AG04449 (cell line): ENCODE measurements around the gene ADAMTS17.

Experiments used
- CTCF ChIA-PET: fragments of 350-600 bp; formaldehyde crosslinking; extraction: SDS; loops from one replicate; lab custom pipeline; 2021; ENCODE audit warnings: antibody characterized with exemption; lab: Yijun Ruan, JAX
- POLR2A ChIA-PET: fragments of 400-600, 350-600 bp; formaldehyde crosslinking; extraction: SDS; loops from one replicate; lab custom pipeline; 2020; ENCODE audit warnings: antibody characterized with exemption, inconsistent platforms; lab: Yijun Ruan, JAX
- DNase-seq: peaks from one replicate; pipeline ENCODE4 v3.0.0-alpha.2; 2010; ENCODE audit warnings: low read depth, low spot score
- H3K4me3 ChIP-seq: 2 replicates; pipeline ENCODE4 v1.5.1; 2011; ENCODE audit warnings: low read depth, mild to moderate bottlenecking, control low read depth, low read length
- TF ChIP-seq, protein P1 (sequence below): IDR thresholded peaks from one replicate; pipeline ENCODE4 v1.5.1; 2011; ENCODE audit warnings: mild to moderate bottlenecking, moderate library complexity, low read length, control low read depth, inconsistent platforms; ENCODE audit not compliant: insufficient read depth; ENCODE audit errors: missing control alignments

Gene ADAMTS17

DNA sequence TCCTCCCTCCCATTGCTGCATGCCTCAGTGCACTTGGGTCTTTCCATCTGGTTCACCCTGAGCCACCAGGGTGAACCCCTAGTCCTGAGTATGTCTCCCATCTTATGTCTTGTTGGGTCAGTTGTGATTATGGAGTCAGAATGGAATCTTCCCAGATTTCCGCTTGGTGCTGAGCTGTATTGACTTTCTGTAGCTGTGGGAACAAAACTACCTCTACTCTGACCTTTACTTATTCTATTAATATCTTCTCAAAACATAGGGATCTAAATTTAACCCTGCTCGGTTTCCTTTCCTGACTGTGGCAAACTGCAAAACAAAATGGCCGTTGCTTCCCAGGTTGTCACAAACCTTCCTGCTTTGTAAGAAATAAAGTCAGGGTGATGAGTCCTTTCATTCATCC lies 312.7 kb downstream of the ADAMTS17 start:
- ChIA-PET CTCF (no interaction called here), POLR2A (no interaction called here)
- DNase-seq, result no peak
- H3K4me3 ChIP-seq, result no peak overlapping the region
- TF ChIP-seq, protein P1, sequence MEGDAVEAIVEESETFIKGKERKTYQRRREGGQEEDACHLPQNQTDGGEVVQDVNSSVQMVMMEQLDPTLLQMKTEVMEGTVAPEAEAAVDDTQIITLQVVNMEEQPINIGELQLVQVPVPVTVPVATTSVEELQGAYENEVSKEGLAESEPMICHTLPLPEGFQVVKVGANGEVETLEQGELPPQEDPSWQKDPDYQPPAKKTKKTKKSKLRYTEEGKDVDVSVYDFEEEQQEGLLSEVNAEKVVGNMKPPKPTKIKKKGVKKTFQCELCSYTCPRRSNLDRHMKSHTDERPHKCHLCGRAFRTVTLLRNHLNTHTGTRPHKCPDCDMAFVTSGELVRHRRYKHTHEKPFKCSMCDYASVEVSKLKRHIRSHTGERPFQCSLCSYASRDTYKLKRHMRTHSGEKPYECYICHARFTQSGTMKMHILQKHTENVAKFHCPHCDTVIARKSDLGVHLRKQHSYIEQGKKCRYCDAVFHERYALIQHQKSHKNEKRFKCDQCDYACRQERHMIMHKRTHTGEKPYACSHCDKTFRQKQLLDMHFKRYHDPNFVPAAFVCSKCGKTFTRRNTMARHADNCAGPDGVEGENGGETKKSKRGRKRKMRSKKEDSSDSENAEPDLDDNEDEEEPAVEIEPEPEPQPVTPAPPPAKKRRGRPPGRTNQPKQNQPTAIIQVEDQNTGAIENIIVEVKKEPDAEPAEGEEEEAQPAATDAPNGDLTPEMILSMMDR, result no peak

DNA sequence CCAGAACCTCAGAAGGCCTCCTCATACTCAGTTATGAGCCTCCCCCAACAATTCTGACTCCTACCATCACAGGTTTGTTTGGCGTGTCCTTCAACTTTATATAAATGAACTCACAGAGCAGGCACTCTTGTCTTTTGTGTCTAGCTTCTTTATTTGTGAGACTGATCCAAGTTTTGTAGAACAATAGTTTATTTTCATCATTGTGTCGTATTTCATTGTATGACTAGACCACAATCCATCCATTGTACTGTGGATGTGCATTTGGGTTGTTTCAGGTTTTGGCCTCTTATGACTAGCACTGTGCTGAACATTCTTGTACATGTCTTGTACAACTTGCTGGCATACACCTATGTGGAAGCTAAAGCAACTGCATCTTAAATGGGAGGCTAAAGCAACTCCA lies 315.7 kb downstream of the ADAMTS17 start:
- no peak for DNase-seq
- no peak overlapping the region for H3K4me3 ChIP-seq
- ChIA-PET POLR2A (no interaction called here), CTCF (no interaction called here)
- TF ChIP-seq, protein P1, result no peak

DNA sequence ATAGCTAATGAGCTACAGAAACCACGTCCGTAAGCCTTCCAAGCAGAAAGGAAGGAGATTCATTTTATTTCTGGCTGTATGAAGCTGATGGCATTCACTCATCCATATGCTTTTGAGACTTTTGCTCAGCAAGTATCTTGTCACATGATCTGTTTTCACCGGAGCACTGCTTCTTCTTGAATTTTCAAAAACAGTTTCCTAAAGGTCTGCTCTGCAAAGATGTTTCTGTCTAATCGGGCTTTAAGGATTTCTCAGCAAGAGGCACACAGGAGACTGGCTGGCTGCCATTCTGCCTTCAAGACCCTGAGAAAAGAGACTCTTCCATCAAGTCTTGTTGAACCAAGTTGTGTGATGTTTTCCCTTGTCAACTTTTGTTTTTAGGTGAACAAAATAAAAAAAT lies 319.0 kb downstream of the ADAMTS17 start:
- ChIA-PET CTCF (no interaction called here), POLR2A (no interaction called here)
- TF ChIP-seq, protein P1, result no peak
- no peak overlapping the region for H3K4me3 ChIP-seq
- no peak for DNase-seq

DNA sequence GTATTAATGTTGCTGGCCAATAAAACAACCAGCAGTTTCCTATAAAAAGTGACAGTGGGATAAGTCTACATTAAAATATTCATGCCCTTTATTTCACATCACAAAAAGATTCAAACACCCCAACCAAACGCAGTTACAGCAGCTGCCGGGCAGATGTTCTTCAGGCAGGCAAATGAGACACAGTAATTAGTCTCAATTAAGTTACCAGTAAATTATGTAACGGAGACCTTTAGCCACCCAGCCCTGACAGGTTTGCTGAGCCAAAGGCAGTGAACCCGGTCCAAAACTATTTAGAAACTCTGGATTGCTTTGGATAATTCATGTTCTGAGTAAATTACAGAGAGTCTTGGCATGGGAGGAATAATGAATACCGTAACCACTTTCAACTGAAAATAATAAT lies 319.4 kb downstream of the ADAMTS17 start:
- no peak for DNase-seq
- POLR2A ChIA-PET, result no interaction called here
- no peak overlapping the region for H3K4me3 ChIP-seq
- CTCF ChIA-PET, result no interaction called here
- TF ChIP-seq, protein P1, result no peak

DNA sequence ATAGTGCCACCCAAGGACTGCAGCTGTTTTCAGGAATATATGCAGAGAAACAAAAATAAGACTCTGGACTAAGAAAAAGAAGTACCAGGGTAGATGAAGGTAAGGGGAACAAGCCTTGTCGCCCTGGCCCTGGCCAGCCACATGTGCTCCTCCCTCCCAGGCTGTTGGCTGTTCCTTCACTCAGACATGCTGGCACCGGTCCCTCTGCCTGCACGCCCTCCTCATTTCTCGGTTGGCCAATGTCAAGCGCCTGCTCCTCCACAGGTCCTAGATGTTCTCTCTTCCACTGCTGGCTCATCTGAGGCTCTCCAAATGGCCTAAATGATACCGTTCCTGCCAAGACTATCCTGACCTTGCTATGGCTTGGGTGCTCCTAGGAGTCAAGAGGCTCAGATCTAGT lies 320.1 kb downstream of the ADAMTS17 start:
- ChIA-PET CTCF (no interaction called here), POLR2A (no interaction called here)
- H3K4me3 ChIP-seq, result no peak overlapping the region
- TF ChIP-seq, protein P1, result no peak
- no peak for DNase-seq

DNA sequence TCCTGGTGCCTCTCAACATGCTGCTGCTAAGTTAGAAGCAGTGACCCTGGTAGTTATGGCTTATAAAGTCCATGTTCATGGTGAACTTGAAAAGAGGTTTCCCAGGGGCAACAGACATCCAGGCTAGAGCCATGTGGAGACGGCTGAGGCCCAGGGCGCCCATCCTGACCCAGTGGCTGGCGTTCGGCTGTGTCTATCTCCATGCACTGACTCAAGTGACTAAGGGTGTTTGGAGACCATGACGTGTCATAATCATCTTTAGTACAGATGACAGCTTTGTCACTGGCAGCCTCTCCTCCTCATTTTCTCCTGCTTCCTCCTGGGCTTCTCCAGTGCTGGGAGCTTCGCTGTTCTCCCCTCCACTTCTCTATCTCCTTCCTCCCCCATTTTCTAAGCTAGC lies 321.2 kb downstream of the ADAMTS17 start:
- TF ChIP-seq, protein P1, result no peak

More for the DNA sequence above, 321.2 kb downstream of the ADAMTS17 start:
- ChIA-PET CTCF (no interaction called here), POLR2A (no interaction called here)
- H3K4me3 ChIP-seq, result no peak overlapping the region
- DNase-seq, result no peak
